HEK293T (cell line): ENCODE results near the gene ROBO3.

Experiments
- BHLHE40 ChIP-seq: fragments of 450-650 bp; IDR thresholded peaks from 2 replicates; pipeline ENCODE4 v1.6.1; 2016; ENCODE audit warnings: mild to moderate bottlenecking, moderate library complexity, borderline replicate concordance
- ELF4 ChIP-seq: fragments of 450-650 bp; IDR thresholded peaks from 2 replicates; pipeline ENCODE4 v1.6.1; 2017; ENCODE audit warnings: antibody characterized with exemption
- FOXA1 ChIP-seq: fragments of 450-650 bp; IDR thresholded peaks from 2 replicates; pipeline ENCODE4 v1.6.1; 2016; ENCODE audit warnings: mild to moderate bottlenecking
- FOXK2 ChIP-seq: fragments of 450-650 bp; IDR thresholded peaks from 2 replicates; pipeline ENCODE4 v1.6.1; 2016; ENCODE audit warnings: mild to moderate bottlenecking
- FOXM1 ChIP-seq: fragments of 450-650 bp; IDR thresholded peaks from 2 replicates; pipeline ENCODE4 v1.6.1; 2017; ENCODE audit warnings: mild to moderate bottlenecking, borderline replicate concordance
- L3MBTL2 ChIP-seq: fragments of 450-650 bp; conservative IDR thresholded peaks from 2 replicates; pipeline ENCODE4 v1.6.1; 2016; ENCODE audit warnings: mild to moderate bottlenecking
- LEF1 ChIP-seq: fragments of 450-650 bp; IDR thresholded peaks from 2 replicates; pipeline ENCODE4 v1.6.1; 2017; ENCODE audit warnings: mild to moderate bottlenecking, borderline replicate concordance
- NFRKB ChIP-seq: fragments of 450-650 bp; IDR thresholded peaks from 2 replicates; pipeline ENCODE4 v1.6.1; 2016; ENCODE audit warnings: mild to moderate bottlenecking, moderate library complexity
- SP1 ChIP-seq: fragments of 450-650 bp; IDR thresholded peaks from 2 replicates; pipeline ENCODE4 v1.6.1; 2017
- SUZ12 ChIP-seq: fragments of 450-650 bp; IDR thresholded peaks from 2 replicates; pipeline ENCODE4 v1.6.1; 2016; ENCODE audit warnings: mild to moderate bottlenecking
- TF ChIP-seq, protein P1 (sequence below): fragments of 450-650 bp; IDR thresholded peaks from 2 replicates; pipeline ENCODE4 v1.6.1; 2016

DNA sequence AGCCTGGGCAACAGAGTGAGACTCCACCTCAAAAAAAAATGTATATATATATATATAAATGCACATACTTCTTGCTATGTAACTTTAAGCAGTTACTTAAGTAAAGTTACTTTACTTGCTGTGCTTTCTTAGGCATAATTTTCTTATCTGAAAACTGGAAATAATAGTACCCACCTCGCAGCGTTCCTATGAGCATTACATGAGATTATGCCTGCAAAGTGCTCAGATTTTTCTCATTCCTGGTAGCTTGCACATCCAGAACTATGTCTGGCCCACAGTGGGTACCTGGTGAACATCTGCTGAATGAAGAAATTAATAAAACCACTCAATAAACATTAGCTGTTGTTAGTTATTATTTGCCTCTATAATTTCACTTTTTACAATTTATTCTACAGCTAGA is 6.1 kb upstream of the ROBO3 start:
- TF ChIP-seq BHLHE40 (no peak), FOXK2 (no peak), SP1 (no peak), FOXA1 (no peak), FOXM1 (no peak), NFRKB (no peak), L3MBTL2 (no peak), SUZ12 (no peak), LEF1 (no peak), ELF4 (no peak)
- TF ChIP-seq, protein P1, sequence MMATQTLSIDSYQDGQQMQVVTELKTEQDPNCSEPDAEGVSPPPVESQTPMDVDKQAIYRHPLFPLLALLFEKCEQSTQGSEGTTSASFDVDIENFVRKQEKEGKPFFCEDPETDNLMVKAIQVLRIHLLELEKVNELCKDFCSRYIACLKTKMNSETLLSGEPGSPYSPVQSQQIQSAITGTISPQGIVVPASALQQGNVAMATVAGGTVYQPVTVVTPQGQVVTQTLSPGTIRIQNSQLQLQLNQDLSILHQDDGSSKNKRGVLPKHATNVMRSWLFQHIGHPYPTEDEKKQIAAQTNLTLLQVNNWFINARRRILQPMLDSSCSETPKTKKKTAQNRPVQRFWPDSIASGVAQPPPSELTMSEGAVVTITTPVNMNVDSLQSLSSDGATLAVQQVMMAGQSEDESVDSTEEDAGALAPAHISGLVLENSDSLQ: no peak
